ENCODE results near the gene TRIM38.
A peak's percentile ranks its signal among the peaks of the same experiment; 100 is the strongest.

TRIM38 gene

GRCh38 chr6:26028746-26029569 is 66.4 kb downstream of the TRIM38 start:
- FAIRE-seq, result no peak

GRCh38 chr6:26029570-26029856 is 66.9 kb downstream of the TRIM38 start:
- no peak for FAIRE-seq

- no peak for FAIRE-seq
Measured at GRCh38 chr6:26029857-26030653, 67.5 kb downstream of the TRIM38 start.

GRCh38 chr6:26030716-26031115 is 68.1 kb downstream of the TRIM38 start:
- FAIRE-seq, result no peak

- no peak for FAIRE-seq
Measured at GRCh38 chr6:26031151-26031594, 68.6 kb downstream of the TRIM38 start.

- peak; percentile 97 for FAIRE-seq
Measured at GRCh38 chr6:26031595-26032339, 69.2 kb downstream of the TRIM38 start.

- FAIRE-seq, result no peak
Measured at GRCh38 chr6:26032340-26033084, 69.9 kb downstream of the TRIM38 start.

- FAIRE-seq, result peak; percentile 99
Measured at GRCh38 chr6:26033085-26033940, 70.7 kb downstream of the TRIM38 start.

GRCh38 chr6:26033941-26034354 is 71.3 kb downstream of the TRIM38 start:
- no peak for FAIRE-seq

- no peak for FAIRE-seq
Measured at GRCh38 chr6:26034905-26035304, 72.3 kb downstream of the TRIM38 start.
